HepG2 (cell line): Measurements from ENCODE around the gene CAPG. TPM values are rescaled to one million over a fixed set of nuclear protein-coding genes. Genes with fewer than 3 reads are reported as not detected.

ENCODE experiments used
- CBX5 ChIP-seq: sonication (generic); formaldehyde crosslinking; IDR thresholded peaks from 2 replicates; pipeline ENCODE4 v1.4.0; 2020; ENCODE audit warnings: missing genetic modification reagents, borderline replicate concordance
- CREB1 ChIP-seq, 2 experiments: fragments of 450-650 bp in 1 of 2; IDR thresholded peaks; 2 replicates each; pipeline ENCODE4 v1.6.1; 2016 to 2017; ENCODE audit warnings: control low read depth in 1 of 2, mild to moderate bottlenecking in 1 of 2, missing compliant biosample characterization in 1 of 2, missing genetic modification characterization in 1 of 2
- GATAD2A ChIP-seq: IDR thresholded peaks from 2 replicates; pipeline ENCODE4 v1.6.1; 2016
- HNF4G ChIP-seq, 2 experiments: sonication (generic) in 1 of 2; formaldehyde crosslinking in 1 of 2; IDR thresholded peaks; 2 replicates each; pipeline versions ENCODE4 v1.4.0 to v1.6.1; 2011 to 2020; ENCODE audit warnings: borderline replicate concordance in 2 of 2, low read depth in 2 of 2, mild to moderate bottlenecking in 2 of 2, low read length in 1 of 2, missing genetic modification reagents in 1 of 2, moderate library complexity in 1 of 2
- RAD51 ChIP-seq: fragments of 450-650 bp; IDR thresholded peaks from 2 replicates; pipeline ENCODE4 v1.6.1; 2016; ENCODE audit warnings: borderline replicate concordance
- ZKSCAN5 ChIP-seq: sonication (generic); formaldehyde crosslinking; IDR thresholded peaks from 2 replicates; pipeline ENCODE4 v1.5.1; 2020; ENCODE audit warnings: mild to moderate bottlenecking, missing genetic modification reagents
- ZNF7 ChIP-seq: IDR thresholded peaks from 2 replicates; pipeline ENCODE4 v1.6.1; 2016; ENCODE audit warnings: missing biosample characterization, missing genetic modification reagents
- polyA plus RNA-seq, 8 experiments: library from polyadenylated mRNA; depleted of rRNA in 3 of 8; stranded (reverse) in 7 of 8; unstranded in 1 of 8; fragments of >200 nt; fragmentation: Illumina TruSeq in 4 of 8; extraction: Trizol in 4 of 8; gene quantifications; 2 replicates each; pipeline versions ENCODE4 v1.2.1 to v1.2.3, GENCODE V29; 2011 to 2016; ENCODE audit warnings: low read depth in 4 of 8, missing spikeins in 1 of 8, mixed read lengths in 1 of 8; ENCODE audit not compliant: insufficient read depth in 1 of 8
- total RNA-seq, 5 experiments: library from RNA; depleted of rRNA; stranded (reverse); fragments of >200 nt; fragmentation: Illumina TruSeq; extraction: Trizol; gene quantifications; 2 replicates each; pipeline ENCODE4 v1.2.3, GENCODE V29; 2016; ENCODE audit warnings: low read depth in 1 of 5
- TF ChIP-seq, protein P1 (sequence below): sonication (generic); formaldehyde crosslinking; IDR thresholded peaks from 2 replicates; pipeline ENCODE4 v1.5.0; 2020; ENCODE audit warnings: mild to moderate bottlenecking, missing genetic modification reagents
- TF ChIP-seq, protein P2 (sequence below): sonication (generic); formaldehyde crosslinking; conservative IDR thresholded peaks from 2 replicates; pipeline ENCODE4 v1.8.0; 2022; ENCODE audit warnings: low read depth, missing genetic modification reagents
- TF ChIP-seq, protein P3 (sequence below): sonication (generic); formaldehyde crosslinking; IDR thresholded peaks from 2 replicates; pipeline ENCODE4 v1.4.0; 2020; ENCODE audit warnings: mild to moderate bottlenecking, missing genetic modification reagents
- TF ChIP-seq, protein P4 (sequence below): sonication (generic); formaldehyde crosslinking; IDR thresholded peaks from 2 replicates; pipeline ENCODE4 v1.4.0; 2020; ENCODE audit warnings: missing genetic modification reagents, borderline replicate concordance
- TF ChIP-seq, protein P5 (sequence below): sonication (generic); formaldehyde crosslinking; IDR thresholded peaks from 2 replicates; pipeline ENCODE4 v1.9.0; 2022; ENCODE audit warnings: low read depth, missing genetic modification reagents
- TF ChIP-seq, protein P6 (sequence below): sonication (generic); formaldehyde crosslinking; conservative IDR thresholded peaks from 2 replicates; pipeline ENCODE4 v1.4.0; 2020; ENCODE audit warnings: mild to moderate bottlenecking, missing genetic modification reagents, moderate library complexity

The CAPG gene
- total and polyA plus RNA-seq, 2 of the 13 experiments (the other 11 are each of a cell fraction or from before 2014, with no cell fraction given), result 12.7 to 18.2 TPM

DNA sequence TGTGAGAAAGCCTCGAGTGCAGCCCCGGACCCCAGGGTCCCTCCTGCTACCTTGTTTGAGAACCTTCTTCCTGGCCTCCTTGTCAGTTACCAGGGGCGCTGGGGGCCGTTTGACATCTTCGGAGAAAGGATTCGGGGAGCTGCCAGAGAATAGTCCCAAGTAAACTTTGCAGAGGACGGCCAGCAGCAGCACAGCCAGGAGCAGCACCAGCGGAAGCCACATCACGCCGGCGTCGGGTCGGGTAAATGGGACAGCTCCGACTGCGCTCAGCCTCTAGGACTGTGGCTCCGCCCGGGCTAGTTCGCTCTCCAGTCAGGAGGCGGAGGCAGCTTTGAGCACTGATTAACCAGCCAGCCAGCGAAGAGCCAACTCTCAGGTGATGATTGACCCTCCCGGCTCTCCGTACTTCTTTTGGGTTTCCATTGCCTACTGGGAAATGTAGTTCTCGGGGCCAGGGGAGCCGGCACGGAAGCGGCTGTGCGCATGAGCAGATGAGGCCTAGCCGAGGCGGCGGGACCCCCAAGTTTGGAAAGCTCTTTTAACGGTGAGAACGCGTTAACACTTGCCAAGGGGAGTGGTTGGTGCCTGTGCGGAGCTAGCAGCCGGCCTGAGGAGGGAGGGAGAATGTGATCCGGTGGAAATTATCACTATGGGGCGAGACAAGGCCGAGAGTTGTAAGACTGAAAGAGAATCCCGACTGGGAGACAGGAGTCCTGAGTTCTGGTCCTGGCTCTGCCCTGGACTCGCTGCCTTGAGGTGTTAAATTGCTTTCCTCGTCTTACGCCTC lies 55.7 kb downstream of the CAPG start, which contains the start of the genes ELMOD3 and RETSAT (continued):
- TF ChIP-seq, protein P1, sequence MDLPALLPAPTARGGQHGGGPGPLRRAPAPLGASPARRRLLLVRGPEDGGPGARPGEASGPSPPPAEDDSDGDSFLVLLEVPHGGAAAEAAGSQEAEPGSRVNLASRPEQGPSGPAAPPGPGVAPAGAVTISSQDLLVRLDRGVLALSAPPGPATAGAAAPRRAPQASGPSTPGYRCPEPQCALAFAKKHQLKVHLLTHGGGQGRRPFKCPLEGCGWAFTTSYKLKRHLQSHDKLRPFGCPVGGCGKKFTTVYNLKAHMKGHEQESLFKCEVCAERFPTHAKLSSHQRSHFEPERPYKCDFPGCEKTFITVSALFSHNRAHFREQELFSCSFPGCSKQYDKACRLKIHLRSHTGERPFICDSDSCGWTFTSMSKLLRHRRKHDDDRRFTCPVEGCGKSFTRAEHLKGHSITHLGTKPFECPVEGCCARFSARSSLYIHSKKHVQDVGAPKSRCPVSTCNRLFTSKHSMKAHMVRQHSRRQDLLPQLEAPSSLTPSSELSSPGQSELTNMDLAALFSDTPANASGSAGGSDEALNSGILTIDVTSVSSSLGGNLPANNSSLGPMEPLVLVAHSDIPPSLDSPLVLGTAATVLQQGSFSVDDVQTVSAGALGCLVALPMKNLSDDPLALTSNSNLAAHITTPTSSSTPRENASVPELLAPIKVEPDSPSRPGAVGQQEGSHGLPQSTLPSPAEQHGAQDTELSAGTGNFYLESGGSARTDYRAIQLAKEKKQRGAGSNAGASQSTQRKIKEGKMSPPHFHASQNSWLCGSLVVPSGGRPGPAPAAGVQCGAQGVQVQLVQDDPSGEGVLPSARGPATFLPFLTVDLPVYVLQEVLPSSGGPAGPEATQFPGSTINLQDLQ, result peak; percentile 89; the same call in 1 of the 2 replicates
- TF ChIP-seq GATAD2A, result peak; percentile 86
- no peak for TF ChIP-seq ZNF7
- TF ChIP-seq ZKSCAN5 (CRISPR knock-in tag), result no peak
- TF ChIP-seq, protein P2, sequence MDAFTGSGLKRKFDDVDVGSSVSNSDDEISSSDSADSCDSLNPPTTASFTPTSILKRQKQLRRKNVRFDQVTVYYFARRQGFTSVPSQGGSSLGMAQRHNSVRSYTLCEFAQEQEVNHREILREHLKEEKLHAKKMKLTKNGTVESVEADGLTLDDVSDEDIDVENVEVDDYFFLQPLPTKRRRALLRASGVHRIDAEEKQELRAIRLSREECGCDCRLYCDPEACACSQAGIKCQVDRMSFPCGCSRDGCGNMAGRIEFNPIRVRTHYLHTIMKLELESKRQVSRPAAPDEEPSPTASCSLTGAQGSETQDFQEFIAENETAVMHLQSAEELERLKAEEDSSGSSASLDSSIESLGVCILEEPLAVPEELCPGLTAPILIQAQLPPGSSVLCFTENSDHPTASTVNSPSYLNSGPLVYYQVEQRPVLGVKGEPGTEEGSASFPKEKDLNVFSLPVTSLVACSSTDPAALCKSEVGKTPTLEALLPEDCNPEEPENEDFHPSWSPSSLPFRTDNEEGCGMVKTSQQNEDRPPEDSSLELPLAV (CRISPR knock-in tag), result no peak
- TF ChIP-seq, protein P3, sequence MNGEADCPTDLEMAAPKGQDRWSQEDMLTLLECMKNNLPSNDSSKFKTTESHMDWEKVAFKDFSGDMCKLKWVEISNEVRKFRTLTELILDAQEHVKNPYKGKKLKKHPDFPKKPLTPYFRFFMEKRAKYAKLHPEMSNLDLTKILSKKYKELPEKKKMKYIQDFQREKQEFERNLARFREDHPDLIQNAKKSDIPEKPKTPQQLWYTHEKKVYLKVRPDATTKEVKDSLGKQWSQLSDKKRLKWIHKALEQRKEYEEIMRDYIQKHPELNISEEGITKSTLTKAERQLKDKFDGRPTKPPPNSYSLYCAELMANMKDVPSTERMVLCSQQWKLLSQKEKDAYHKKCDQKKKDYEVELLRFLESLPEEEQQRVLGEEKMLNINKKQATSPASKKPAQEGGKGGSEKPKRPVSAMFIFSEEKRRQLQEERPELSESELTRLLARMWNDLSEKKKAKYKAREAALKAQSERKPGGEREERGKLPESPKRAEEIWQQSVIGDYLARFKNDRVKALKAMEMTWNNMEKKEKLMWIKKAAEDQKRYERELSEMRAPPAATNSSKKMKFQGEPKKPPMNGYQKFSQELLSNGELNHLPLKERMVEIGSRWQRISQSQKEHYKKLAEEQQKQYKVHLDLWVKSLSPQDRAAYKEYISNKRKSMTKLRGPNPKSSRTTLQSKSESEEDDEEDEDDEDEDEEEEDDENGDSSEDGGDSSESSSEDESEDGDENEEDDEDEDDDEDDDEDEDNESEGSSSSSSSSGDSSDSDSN, result peak; percentile 95
- 0 out of 2 replicates have a peak, but pooled peaks have one; percentile 37 for TF ChIP-seq CREB1 (IDR thresholded peaks at IDR 0.05)
- peak; percentile 80 for TF ChIP-seq CREB1 (CRISPR knock-in tag; IDR thresholded peaks at IDR 0.05)
- TF ChIP-seq CBX5, result peak; percentile 78; the same call in 1 of the 2 replicates
- TF ChIP-seq HNF4G (IDR thresholded peaks at IDR 0.05; ENCODE audit: borderline replicate concordance, low read depth, low read length), result no peak
- TF ChIP-seq HNF4G (CRISPR knock-in tag; IDR thresholded peaks at IDR 0.05; ENCODE audit: borderline replicate concordance, low read depth), result 0 out of 2 replicates have a peak, but pooled peaks have one; percentile 11
- TF ChIP-seq, protein P4, sequence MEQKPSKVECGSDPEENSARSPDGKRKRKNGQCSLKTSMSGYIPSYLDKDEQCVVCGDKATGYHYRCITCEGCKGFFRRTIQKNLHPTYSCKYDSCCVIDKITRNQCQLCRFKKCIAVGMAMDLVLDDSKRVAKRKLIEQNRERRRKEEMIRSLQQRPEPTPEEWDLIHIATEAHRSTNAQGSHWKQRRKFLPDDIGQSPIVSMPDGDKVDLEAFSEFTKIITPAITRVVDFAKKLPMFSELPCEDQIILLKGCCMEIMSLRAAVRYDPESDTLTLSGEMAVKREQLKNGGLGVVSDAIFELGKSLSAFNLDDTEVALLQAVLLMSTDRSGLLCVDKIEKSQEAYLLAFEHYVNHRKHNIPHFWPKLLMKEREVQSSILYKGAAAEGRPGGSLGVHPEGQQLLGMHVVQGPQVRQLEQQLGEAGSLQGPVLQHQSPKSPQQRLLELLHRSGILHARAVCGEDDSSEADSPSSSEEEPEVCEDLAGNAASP (CRISPR knock-in tag), result peak; percentile 69
- TF ChIP-seq, protein P5, sequence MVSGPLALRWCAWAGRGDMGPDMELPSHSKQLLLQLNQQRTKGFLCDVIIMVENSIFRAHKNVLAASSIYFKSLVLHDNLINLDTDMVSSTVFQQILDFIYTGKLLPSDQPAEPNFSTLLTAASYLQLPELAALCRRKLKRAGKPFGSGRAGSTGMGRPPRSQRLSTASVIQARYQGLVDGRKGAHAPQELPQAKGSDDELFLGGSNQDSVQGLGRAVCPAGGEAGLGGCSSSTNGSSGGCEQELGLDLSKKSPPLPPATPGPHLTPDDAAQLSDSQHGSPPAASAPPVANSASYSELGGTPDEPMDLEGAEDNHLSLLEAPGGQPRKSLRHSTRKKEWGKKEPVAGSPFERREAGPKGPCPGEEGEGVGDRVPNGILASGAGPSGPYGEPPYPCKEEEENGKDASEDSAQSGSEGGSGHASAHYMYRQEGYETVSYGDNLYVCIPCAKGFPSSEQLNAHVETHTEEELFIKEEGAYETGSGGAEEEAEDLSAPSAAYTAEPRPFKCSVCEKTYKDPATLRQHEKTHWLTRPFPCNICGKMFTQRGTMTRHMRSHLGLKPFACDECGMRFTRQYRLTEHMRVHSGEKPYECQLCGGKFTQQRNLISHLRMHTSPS (CRISPR knock-in tag), result no peak
- no peak for TF ChIP-seq RAD51
- TF ChIP-seq, protein P6, sequence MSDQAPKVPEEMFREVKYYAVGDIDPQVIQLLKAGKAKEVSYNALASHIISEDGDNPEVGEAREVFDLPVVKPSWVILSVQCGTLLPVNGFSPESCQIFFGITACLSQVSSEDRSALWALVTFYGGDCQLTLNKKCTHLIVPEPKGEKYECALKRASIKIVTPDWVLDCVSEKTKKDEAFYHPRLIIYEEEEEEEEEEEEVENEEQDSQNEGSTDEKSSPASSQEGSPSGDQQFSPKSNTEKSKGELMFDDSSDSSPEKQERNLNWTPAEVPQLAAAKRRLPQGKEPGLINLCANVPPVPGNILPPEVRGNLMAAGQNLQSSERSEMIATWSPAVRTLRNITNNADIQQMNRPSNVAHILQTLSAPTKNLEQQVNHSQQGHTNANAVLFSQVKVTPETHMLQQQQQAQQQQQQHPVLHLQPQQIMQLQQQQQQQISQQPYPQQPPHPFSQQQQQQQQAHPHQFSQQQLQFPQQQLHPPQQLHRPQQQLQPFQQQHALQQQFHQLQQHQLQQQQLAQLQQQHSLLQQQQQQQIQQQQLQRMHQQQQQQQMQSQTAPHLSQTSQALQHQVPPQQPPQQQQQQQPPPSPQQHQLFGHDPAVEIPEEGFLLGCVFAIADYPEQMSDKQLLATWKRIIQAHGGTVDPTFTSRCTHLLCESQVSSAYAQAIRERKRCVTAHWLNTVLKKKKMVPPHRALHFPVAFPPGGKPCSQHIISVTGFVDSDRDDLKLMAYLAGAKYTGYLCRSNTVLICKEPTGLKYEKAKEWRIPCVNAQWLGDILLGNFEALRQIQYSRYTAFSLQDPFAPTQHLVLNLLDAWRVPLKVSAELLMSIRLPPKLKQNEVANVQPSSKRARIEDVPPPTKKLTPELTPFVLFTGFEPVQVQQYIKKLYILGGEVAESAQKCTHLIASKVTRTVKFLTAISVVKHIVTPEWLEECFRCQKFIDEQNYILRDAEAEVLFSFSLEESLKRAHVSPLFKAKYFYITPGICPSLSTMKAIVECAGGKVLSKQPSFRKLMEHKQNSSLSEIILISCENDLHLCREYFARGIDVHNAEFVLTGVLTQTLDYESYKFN (CRISPR knock-in tag), result peak; percentile 85
